ENCODE measurements around the gene CNTNAP2. TPM values are rescaled to one million over a fixed set of nuclear protein-coding genes. Genes with fewer than 3 reads are reported as not detected.

Gene CNTNAP2
- total RNA-seq, 1 experiment from 2014 or later: 64.5 TPM

DNA sequence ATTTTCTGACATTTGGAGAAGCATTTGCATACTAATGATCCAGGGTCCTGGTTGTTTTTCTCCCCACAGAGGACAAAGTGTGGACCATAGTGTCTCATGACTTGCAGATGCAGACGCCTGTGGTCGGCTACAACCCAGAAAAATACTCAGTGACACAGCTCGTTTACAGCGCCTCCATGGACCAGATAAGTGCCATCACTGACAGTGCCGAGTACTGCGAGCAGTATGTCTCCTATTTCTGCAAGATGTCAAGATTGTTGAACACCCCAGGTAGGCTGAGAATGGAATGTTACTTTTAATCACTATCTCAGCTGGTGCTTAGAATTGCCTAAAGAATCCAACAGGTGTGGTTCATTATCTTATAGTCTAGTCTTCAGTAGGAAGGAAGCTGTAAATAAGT, 1522.4 kb downstream of the CNTNAP2 start:
- Histone ChIP-seq H3K79me1 (ENCODE audit: insufficient read depth, low read depth, low read length, poor library complexity, severe bottlenecking) (no peaks in the 10 kb centered on the region), H3K23me2 (ENCODE audit: insufficient read length, low read depth, low read length, poor library complexity, severe bottlenecking) (no peaks in the 10 kb centered on the region), H2BK5ac (ENCODE audit: insufficient read length, low read length) (no peak overlapping the region), H3K4me2 (ENCODE audit: insufficient read depth, insufficient read length, low read length) (no peak overlapping the region), H2BK20ac (ENCODE audit: low read depth, low read length, poor library complexity, severe bottlenecking) (no peak overlapping the region), H3K27me3 (ENCODE audit: insufficient read depth, low read length) (no peaks in the 10 kb centered on the region), H2BK12ac (ENCODE audit: insufficient read length, low read depth, low read length) (no peak overlapping the region), H3K79me2 (ENCODE audit: insufficient read depth, low read length) (no peaks in the 10 kb centered on the region), H3K56ac (ENCODE audit: insufficient read length, low read depth, low read length) (no peak overlapping the region), H3K9me3 (ENCODE audit: control insufficient read depth, low read depth, low read length) (no peaks in the 10 kb centered on the region), H2AFZ (ENCODE audit: low read length) (no peak overlapping the region), H4K8ac (replicated peaks; ENCODE audit: insufficient read length, low read depth, low read length) (no peak overlapping the region), H3K4ac (ENCODE audit: low read depth, low read length) (no peak overlapping the region), H3K9ac (ENCODE audit: extremely low read depth, insufficient read length, low read length) (no peak overlapping the region), H2BK15ac (ENCODE audit: low read depth, low read length) (no peak overlapping the region), H4K91ac (ENCODE audit: insufficient read length, low read depth, low read length) (no peak overlapping the region), H4K20me1 (ENCODE audit: control insufficient read depth, insufficient read depth, insufficient read length) (no peaks in the 10 kb centered on the region), H3K27ac (ENCODE audit: insufficient read length, low read depth, low read length) (no peak overlapping the region), H3T11ph (ENCODE audit: low read length) (no peak overlapping the region), H3K14ac (ENCODE audit: insufficient read depth, low read length) (no peak overlapping the region), H3K18ac (ENCODE audit: insufficient read length, low read depth, low read length) (no peak overlapping the region), H3K4me1 (ENCODE audit: insufficient read depth, low read length) (peaks cover 2% of the 10 kb centered on the region; the same call in 1 of the 2 replicates), H4K5ac (ENCODE audit: insufficient read length, low read depth, low read length) (no peak overlapping the region), H2BK120ac (ENCODE audit: low read depth, low read length, poor library complexity, severe bottlenecking) (no peak overlapping the region), H2AK5ac (ENCODE audit: insufficient read length, low read length) (no peak overlapping the region), H3K23ac (ENCODE audit: insufficient read length, low read depth, low read length) (no peak overlapping the region)
- Mint-ChIP-seq H3K9me3 (peaks cover 0 to 3% of the 10 kb centered on the region in 2 experiments; a peak in 1 of 5 replicates), H3K27ac (peak overlapping the region in 2 of 3 experiments; percentile 9 to 59; a peak in 1 of 7 replicates), H3K36me3 (ENCODE audit: insufficient read depth in 1 of 3, low read depth in 3 of 3) (peaks cover 0 to 4% (median 0%) of the 10 kb centered on the region in 3 experiments; a peak in 2 of 7 replicates), H3K4me1 (peaks cover 17 to 18% of the 10 kb centered on the region in 2 experiments), H3K27me3 (ENCODE audit: low read depth) (no peaks in the 10 kb centered on the region; the same call in none of the 2 replicates), H3K4me3 (no peak overlapping the region)
- WGBS (ENCODE audit: extremely low coverage, insufficient read length, low lambda C conversion rate): no CpG with 5 or more reads among the region's 6 CpGs
- DNase-seq: no peak
- TF ChIP-seq, protein P1, sequence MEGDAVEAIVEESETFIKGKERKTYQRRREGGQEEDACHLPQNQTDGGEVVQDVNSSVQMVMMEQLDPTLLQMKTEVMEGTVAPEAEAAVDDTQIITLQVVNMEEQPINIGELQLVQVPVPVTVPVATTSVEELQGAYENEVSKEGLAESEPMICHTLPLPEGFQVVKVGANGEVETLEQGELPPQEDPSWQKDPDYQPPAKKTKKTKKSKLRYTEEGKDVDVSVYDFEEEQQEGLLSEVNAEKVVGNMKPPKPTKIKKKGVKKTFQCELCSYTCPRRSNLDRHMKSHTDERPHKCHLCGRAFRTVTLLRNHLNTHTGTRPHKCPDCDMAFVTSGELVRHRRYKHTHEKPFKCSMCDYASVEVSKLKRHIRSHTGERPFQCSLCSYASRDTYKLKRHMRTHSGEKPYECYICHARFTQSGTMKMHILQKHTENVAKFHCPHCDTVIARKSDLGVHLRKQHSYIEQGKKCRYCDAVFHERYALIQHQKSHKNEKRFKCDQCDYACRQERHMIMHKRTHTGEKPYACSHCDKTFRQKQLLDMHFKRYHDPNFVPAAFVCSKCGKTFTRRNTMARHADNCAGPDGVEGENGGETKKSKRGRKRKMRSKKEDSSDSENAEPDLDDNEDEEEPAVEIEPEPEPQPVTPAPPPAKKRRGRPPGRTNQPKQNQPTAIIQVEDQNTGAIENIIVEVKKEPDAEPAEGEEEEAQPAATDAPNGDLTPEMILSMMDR (conservative IDR thresholded peaks at IDR 0.05): no peak
